ENCODE data around the gene CYB561. TPM values are rescaled to one million over a fixed set of nuclear protein-coding genes. Genes with fewer than 3 reads are reported as not detected.

CYB561 gene
- total RNA-seq, 6 experiments from 2014 or later = 5.5 to 21.4 (median 15.9) TPM

GRCh38 chr17:63478814-63479494 lies 32.8 kb upstream of the CYB561 start:
- H3K4me1 Mint-ChIP-seq (ENCODE audit: low read depth) = peaks cover 19% of the 10 kb centered on the region
- TF ChIP-seq CTCF (IDR thresholded peaks at IDR 0.05) = peak; percentile 91
- peak overlapping the region; percentile 36; the same call in 1 of the 2 replicates for H3K4me3 Mint-ChIP-seq
- H3K9me3 Mint-ChIP-seq = no peaks in the 10 kb centered on the region
- peak; percentile 95 for DNase-seq
- no peaks in the 10 kb centered on the region for H3K36me3 Mint-ChIP-seq (ENCODE audit: low read depth)
- H3K27ac Mint-ChIP-seq = peak overlapping the region; percentile 54; the same call in 1 of the 2 replicates
- peaks cover 12% of the 10 kb centered on the region for H3K27me3 Mint-ChIP-seq (ENCODE audit: insufficient read depth)

GRCh38 chr17:63477480-63478440 lies 31.7 kb upstream of the CYB561 start:
- H3K27me3 Mint-ChIP-seq (ENCODE audit: insufficient read depth) = peaks cover 13% of the 10 kb centered on the region

GRCh38 chr17:63476854-63477479 lies 30.9 kb upstream of the CYB561 start, which contains the start of gene ACE:
Gene ACE (plus strand): TSS chr17:63477061. CDS start chr17:63477095, 34 bp downstream.
- H3K9me3 Mint-ChIP-seq = no peaks in the 10 kb centered on the region
- H3K4me3 Mint-ChIP-seq = peak within 1 kb of the TSS; percentile 86
- TF ChIP-seq CTCF (IDR thresholded peaks at IDR 0.05) = no peak; the same call in 1 of the 2 replicates
- H3K27ac Mint-ChIP-seq = peak within 1 kb of the TSS; percentile 38; the same call in 1 of the 2 replicates
- no peaks in the 10 kb centered on the region for H3K36me3 Mint-ChIP-seq (ENCODE audit: low read depth)
- H3K27me3 Mint-ChIP-seq (ENCODE audit: insufficient read depth) = peaks cover 14% of the 10 kb centered on the region
- peaks cover 19% of the 10 kb centered on the region for H3K4me1 Mint-ChIP-seq (ENCODE audit: low read depth)
- no peak for DNase-seq

More at GRCh38 chr17:63477480-63478440, 31.7 kb upstream of the CYB561 start:
- Mint-ChIP-seq H3K4me3 (peak overlapping the region; percentile 86), H3K4me1 (ENCODE audit: low read depth) (peaks cover 19% of the 10 kb centered on the region), H3K27ac (peak overlapping the region; percentile 38; the same call in 1 of the 2 replicates), H3K36me3 (ENCODE audit: low read depth) (no peaks in the 10 kb centered on the region), H3K9me3 (no peaks in the 10 kb centered on the region)
- no peak for TF ChIP-seq CTCF (IDR thresholded peaks at IDR 0.05)
- DNase-seq = no peak

- Mint-ChIP-seq H3K27me3 (ENCODE audit: insufficient read depth) (peaks cover 13% of the 10 kb centered on the region), H3K4me1 (ENCODE audit: low read depth) (peaks cover 19% of the 10 kb centered on the region), H3K36me3 (ENCODE audit: low read depth) (no peaks in the 10 kb centered on the region), H3K9me3 (no peaks in the 10 kb centered on the region), H3K4me3 (peak overlapping the region; percentile 39; the same call in 1 of the 2 replicates), H3K27ac (no peak overlapping the region)
- no peak for DNase-seq
- no peak for TF ChIP-seq CTCF (IDR thresholded peaks at IDR 0.05)
Observed at GRCh38 chr17:63476459-63476853, 30.4 kb upstream of the CYB561 start.

Data from HFFc6 (cell line).